ENCODE data around the gene TENM3. TPM values are rescaled to one million over a fixed set of nuclear protein-coding genes. Genes with fewer than 3 reads are reported as not detected.

The TENM3 gene
- total and polyA plus RNA-seq, 2 of the 8 experiments (the other 6 are each of a cell fraction or from before 2014, with no cell fraction given): 36.9 to 69.3 TPM

GRCh38 chr4:182838535-182838934, 595.3 kb downstream of the TENM3 start:
- no peak overlapping the region for H3K4ac ChIP-seq (replicated peaks; ENCODE audit: insufficient read length, low read depth, low read length)
- no peaks in the 10 kb centered on the region for H3K79me2 ChIP-seq (ENCODE audit: control insufficient read depth in 1 of 2, insufficient read depth in 2 of 2, low read length in 2 of 2)
- H4K5ac ChIP-seq (ENCODE audit: insufficient read length, low read depth, low read length): no peak overlapping the region
- H2BK15ac ChIP-seq (ENCODE audit: low read length): no peak overlapping the region
- H3K4me2 ChIP-seq (ENCODE audit: insufficient read depth in 1 of 2, low read depth in 2 of 2, low read length in 2 of 2): no peak overlapping the region
- ChIA-PET POLR2A (ENCODE audit: partially characterized antibody) (no interaction called here), CTCF (ENCODE audit: partially characterized antibody) (interaction anchor here (0.9 to 1.7 kb wide), 3 partner anchors 19 to 85 kb away, joined by 3 to 4 read pairs (median 4); no protein-coding TSS in a partner anchor)
- FAIRE-seq (no peak), DNase-seq (ENCODE audit: low read depth in 1 of 2, low spot score in 2 of 2) (no peak)
- H4K20me1 ChIP-seq (replicated peaks in 1 of 2; ENCODE audit: control insufficient read depth in 1 of 2, insufficient read depth in 2 of 2, low read length in 2 of 2): no peaks in the 10 kb centered on the region
- no peak overlapping the region for H2BK20ac ChIP-seq (ENCODE audit: low read length)
- no peak overlapping the region for H2BK5ac ChIP-seq (ENCODE audit: low read depth, low read length)
- H3K27ac ChIP-seq (ENCODE audit: low read depth, low read length): no peak overlapping the region
- TF ChIP-seq PHF8 (conservative IDR thresholded peaks at IDR 0.05; ENCODE audit: low read depth, low read length) (no peak), TBP (IDR thresholded peaks at IDR 0.05; ENCODE audit: low read depth, low read length) (no peak), GABPA (IDR thresholded peaks at IDR 0.05; ENCODE audit: borderline replicate concordance, insufficient read depth, low read length) (no peak)
- H2AK5ac ChIP-seq (ENCODE audit: low read depth, low read length): no peak overlapping the region
- no peaks in the 10 kb centered on the region for H3K79me1 ChIP-seq (ENCODE audit: low read depth, low read length)
- H2BK120ac ChIP-seq (replicated peaks; ENCODE audit: low read depth, low read length): no peak overlapping the region
- H3K23ac ChIP-seq (ENCODE audit: insufficient read length): no peak overlapping the region
- H3K56ac ChIP-seq (replicated peaks; ENCODE audit: insufficient read length, low read depth, low read length): no peak overlapping the region
- no peak overlapping the region for H3K14ac ChIP-seq (ENCODE audit: insufficient read length)
- H2AFZ ChIP-seq (ENCODE audit: low read length): no peak overlapping the region
- H3K4me1 ChIP-seq (replicated peaks in 1 of 4; ENCODE audit: control insufficient read depth in 3 of 4, insufficient read depth in 4 of 4, low read length in 3 of 4): peaks cover 0 to 4% (median 0%) of the 10 kb centered on the region in 4 experiments; a peak in 1 of 7 replicates
- H3K9ac ChIP-seq (replicated peaks in 1 of 4; ENCODE audit: extremely low read depth in 1 of 4, low read depth in 3 of 4, low read length in 3 of 4): no peak overlapping the region
- no peak overlapping the region for H2BK12ac ChIP-seq (ENCODE audit: low read depth, low read length)
- no peaks in the 10 kb centered on the region for H3K23me2 ChIP-seq (ENCODE audit: low read depth, low read length)
- no peak overlapping the region for H3K18ac ChIP-seq (ENCODE audit: extremely low read depth, low read length)
- no peak overlapping the region for H4K8ac ChIP-seq (ENCODE audit: extremely low read depth, insufficient read depth, low read length)
- WGBS, 2 experiments (ENCODE audit: extremely low coverage in 1 of 2, insufficient coverage in 1 of 2, insufficient read length in 1 of 2, insufficient replicate concordance in 2 of 2, low coverage in 1 of 2, low lambda C conversion rate in 2 of 2, missing lambda C conversion rate in 1 of 2): 76% methylated on average over 10 of the region's 10 CpGs; no CpG with 5 or more reads in 1 of the 2 experiments
- H3K36me3 ChIP-seq (ENCODE audit: control insufficient read depth in 2 of 4, insufficient read depth in 4 of 4, low read length in 3 of 4): no peaks in the 10 kb centered on the region
- no peak overlapping the region for H3K4me3 ChIP-seq (ENCODE audit: extremely low read depth in 1 of 4, insufficient read depth in 2 of 4, low read depth in 3 of 4, low read length in 4 of 4)
- no peaks in the 10 kb centered on the region for H3K27me3 ChIP-seq (replicated peaks in 1 of 4; ENCODE audit: control insufficient read depth in 3 of 4, extremely low read depth in 1 of 4, insufficient read depth in 3 of 4, low read length in 3 of 4)
- no peak overlapping the region for H4K91ac ChIP-seq (replicated peaks; ENCODE audit: insufficient read length, low read length)
- H3K9me3 ChIP-seq (ENCODE audit: insufficient read depth in 2 of 2, low read depth in 1 of 2, low read length in 1 of 2): no peaks in the 10 kb centered on the region
